Fibroblast of skin of back (primary cell): ENCODE data around the gene MINK1.
"Not testable (repeated sequence)": the region's sequence is repeated elsewhere in the genome, so short reads cannot be mapped to it uniquely, and the experiment has no call there.

Experiments
- DNase-seq: peaks from one replicate; pipeline ENCODE4 v3.0.0-alpha.2; 2013

The MINK1 gene

GRCh38 chr17:4812690-4813089 is 20.4 kb upstream of the MINK1 start:
- no peak for DNase-seq

- no peak for DNase-seq
These were observed 18.0 kb upstream of the MINK1 start for GRCh38 chr17:4815043-4815675.

GRCh38 chr17:4816826-4817225 is 16.3 kb upstream of the MINK1 start:
- no peak for DNase-seq

GRCh38 chr17:4818276-4818675 is 14.9 kb upstream of the MINK1 start:
- DNase-seq: no peak

- no peak for DNase-seq
These were observed 10.3 kb upstream of the MINK1 start for GRCh38 chr17:4822835-4823234.

- no peak for DNase-seq
These were observed 9.6 kb upstream of the MINK1 start for GRCh38 chr17:4823373-4824089.

GRCh38 chr17:4827399-4827798 is 5.7 kb upstream of the MINK1 start:
- DNase-seq: no peak

- DNase-seq: not testable (repeated sequence)
These were observed 337 bp upstream of the MINK1 start for GRCh38 chr17:4832829-4833177.

GRCh38 chr17:4833941-4834680 is 971 bp downstream of the MINK1 start:
- DNase-seq: peak; percentile 69

GRCh38 chr17:4834681-4835020 is 1.5 kb downstream of the MINK1 start:
- no peak for DNase-seq

GRCh38 chr17:4836221-4836620 is 3.1 kb downstream of the MINK1 start:
- DNase-seq: no peak

- DNase-seq: no peak
These were observed 4.5 kb downstream of the MINK1 start for GRCh38 chr17:4837471-4838308.

- no peak for DNase-seq
These were observed 5.2 kb downstream of the MINK1 start for GRCh38 chr17:4838309-4838785.

GRCh38 chr17:4839221-4839620 is 6.1 kb downstream of the MINK1 start:
- no peak for DNase-seq

- DNase-seq: no peak
These were observed 7.1 kb downstream of the MINK1 start for GRCh38 chr17:4839965-4840892.

- DNase-seq: no peak
These were observed 7.7 kb downstream of the MINK1 start for GRCh38 chr17:4840893-4841242.

- DNase-seq: no peak
These were observed 9.2 kb downstream of the MINK1 start for GRCh38 chr17:4842376-4842775.

- DNase-seq: no peak
These were observed 10.3 kb downstream of the MINK1 start for GRCh38 chr17:4843321-4844000.

GRCh38 chr17:4845118-4845517 is 12.0 kb downstream of the MINK1 start:
- no peak for DNase-seq

GRCh38 chr17:4846635-4847390 is 13.7 kb downstream of the MINK1 start:
- no peak for DNase-seq
